A673 (cell line): ENCODE measurements around the gene PHC2. TPM values are rescaled to one million over a fixed set of nuclear protein-coding genes. Genes with fewer than 3 reads are reported as not detected.

Experiments used
- BruUV-seq: library from RNA; stranded (reverse); fragments of 400-500 nt; replicated peaks from 2 replicates; lab custom pipeline; 2021; lab: Mats Ljungman, UMichigan
- CTCF ChIA-PET: fragments of 300-600 bp; sonication (Branson Sonifier 250); formaldehyde crosslinking; loops from one replicate; lab custom pipeline; 2022; ENCODE audit warnings: antibody characterized with exemption; lab: Charles Lee
- POLR2A ChIA-PET: fragments of 300-600 bp; sonication (Branson Sonifier 250); formaldehyde crosslinking; loops from one replicate; lab custom pipeline; 2022; ENCODE audit warnings: antibody characterized with exemption; ENCODE audit not compliant: low non-redundant PET; lab: Charles Lee
- DNase-seq: peaks from one replicate; pipeline ENCODE4 v3.0.0-alpha.2; 2015; ENCODE audit warnings: low spot score
- H3K27ac ChIP-seq: fragments of 200-600 bp; sonication (generic); 2 replicates; pipeline ENCODE4 v1.5.1; 2016; ENCODE audit warnings: mixed run types, low read depth, mild to moderate bottlenecking, mixed read lengths, antibody characterized with exemption, low read length; ENCODE audit not compliant: poor library complexity, severe bottlenecking
- H3K27me3 ChIP-seq: fragments of 200-600 bp; sonication (generic); replicated peaks from 2 replicates; pipeline ENCODE4 v1.6.1; 2017; ENCODE audit warnings: mixed run types, low read depth, mild to moderate bottlenecking, mixed read lengths, antibody characterized with exemption, low read length; ENCODE audit not compliant: insufficient read depth, poor library complexity
- H3K36me3 ChIP-seq: fragments of 200-600 bp; sonication (generic); 2 replicates; pipeline ENCODE4 v1.6.1; 2016; ENCODE audit warnings: mixed run types, mild to moderate bottlenecking, mixed read lengths, antibody characterized with exemption, low read length; ENCODE audit not compliant: insufficient read depth, poor library complexity, severe bottlenecking
- H3K4me1 ChIP-seq: fragments of 200-600 bp; sonication (generic); 2 replicates; pipeline ENCODE4 v1.6.1; 2017; ENCODE audit warnings: mixed run types, mild to moderate bottlenecking, mixed read lengths, antibody characterized with exemption, low read length; ENCODE audit not compliant: insufficient read depth, poor library complexity, severe bottlenecking
- H3K4me3 ChIP-seq: fragments of 200-600 bp; sonication (generic); 2 replicates; pipeline ENCODE4 v1.5.1; 2016; ENCODE audit warnings: low read depth, mixed run types, mild to moderate bottlenecking, mixed read lengths, low read length; ENCODE audit not compliant: poor library complexity, severe bottlenecking
- H3K9me3 ChIP-seq: fragments of 200-600 bp; sonication (generic); 2 replicates; pipeline ENCODE4 v1.6.1; 2016; ENCODE audit warnings: mixed run types, low read depth, mild to moderate bottlenecking, mixed read lengths, antibody characterized with exemption, low read length; ENCODE audit not compliant: poor library complexity, severe bottlenecking
- CTCF ChIP-seq: fragments of 300-800, 200-600 bp; sonication (generic); conservative IDR thresholded peaks from 2 replicates; pipeline ENCODE4 v1.5.1; 2017; ENCODE audit warnings: low read depth, mild to moderate bottlenecking, antibody characterized with exemption, low read length, moderate library complexity, mixed read lengths
- EZH2 ChIP-seq: fragments of 200-600 bp; sonication (generic); IDR thresholded peaks from 2 replicates; pipeline ENCODE4 v1.6.1; 2017; ENCODE audit warnings: borderline replicate concordance, low read depth, mild to moderate bottlenecking, mixed read lengths, antibody characterized with exemption, low read length; ENCODE audit not compliant: poor library complexity, severe bottlenecking
- intact Hi-C: fragments of 100-400 bp; cut with micrococcal nuclease; formaldehyde crosslinking; loops from one replicate; pipeline ENCODE4 v1.10.0; 2022; ENCODE audit not compliant: unreplicated experiment
- total RNA-seq: library from RNA; stranded (reverse); gene quantifications from 2 replicates; pipeline ENCODE4 v1.2.3, GENCODE V29; 2021

PHC2 gene
- total RNA-seq, 1 experiment from 2014 or later: 136 TPM

GRCh38 chr1:33396188-33397124 is 34.4 kb downstream of the PHC2 start:
- TF ChIP-seq CTCF: no peak
- no peak for TF ChIP-seq EZH2
- Histone ChIP-seq H3K4me1 (peaks cover 35% of the 10 kb centered on the region), H3K27ac (no peak overlapping the region), H3K9me3 (no peaks in the 10 kb centered on the region), H3K4me3 (no peak overlapping the region), H3K36me3 (no peaks in the 10 kb centered on the region), H3K27me3 (no peaks in the 10 kb centered on the region)
- CTCF ChIA-PET: no interaction called here
- no peak for DNase-seq
- POLR2A ChIA-PET: no interaction called here
- no TSS peak for BruUV-seq
- intact Hi-C loops: no loop called here

DNA sequence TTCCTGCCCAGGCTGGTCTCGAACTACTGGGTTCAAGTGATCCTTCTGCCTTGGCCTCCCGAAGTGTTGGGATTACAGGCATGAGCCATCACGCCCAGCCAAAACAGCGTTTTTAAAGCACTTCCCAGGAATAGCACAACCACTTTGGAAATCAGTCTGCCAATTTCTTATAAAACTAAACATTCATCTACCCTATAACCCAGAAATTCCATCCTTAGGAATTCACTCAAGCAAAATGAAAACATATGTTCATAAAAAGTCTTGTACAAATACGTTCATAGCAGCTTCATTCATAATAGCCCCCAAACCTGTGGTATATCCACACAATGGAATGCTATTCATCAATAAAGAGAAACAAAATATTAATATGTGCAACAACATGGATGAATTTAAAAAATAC is 36.1 kb downstream of the PHC2 start:
- no peak overlapping the region for H3K4me3 ChIP-seq
- BruUV-seq: no TSS peak
- H3K36me3 ChIP-seq: no peaks in the 10 kb centered on the region
- no peaks in the 10 kb centered on the region for H3K9me3 ChIP-seq
- DNase-seq: no peak
- TF ChIP-seq EZH2 (no peak), CTCF (no peak)
- no peaks in the 10 kb centered on the region for H3K27me3 ChIP-seq
- H3K4me1 ChIP-seq: peaks cover 35% of the 10 kb centered on the region
- H3K27ac ChIP-seq: no peak overlapping the region
- intact Hi-C loops: no loop called here
- ChIA-PET CTCF (no interaction called here), POLR2A (no interaction called here)

DNA sequence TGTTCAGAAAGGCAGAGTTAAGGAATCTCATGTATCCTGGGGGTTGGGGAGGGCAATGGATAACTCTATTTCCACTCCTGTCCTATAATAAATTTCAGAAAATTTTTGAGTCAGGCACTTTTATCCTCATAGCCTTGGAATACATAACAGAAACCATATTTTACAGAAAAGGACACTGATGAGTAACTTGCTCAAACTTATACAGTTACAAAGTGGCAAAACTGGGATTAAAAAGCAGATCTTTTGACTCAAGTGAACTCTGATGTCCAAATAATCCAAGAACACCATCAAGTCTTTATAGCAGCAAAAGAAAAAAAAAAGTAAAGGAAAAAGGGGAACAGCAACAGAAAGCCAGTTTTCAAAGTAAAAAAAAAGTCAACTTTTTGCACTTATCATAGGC is 36.9 kb downstream of the PHC2 start:
- no peaks in the 10 kb centered on the region for H3K27me3 ChIP-seq
- no peaks in the 10 kb centered on the region for H3K36me3 ChIP-seq
- peaks cover 35% of the 10 kb centered on the region for H3K4me1 ChIP-seq
- no peak for DNase-seq
- intact Hi-C loops: no loop called here
- BruUV-seq: no TSS peak
- CTCF ChIA-PET: no interaction called here
- no peaks in the 10 kb centered on the region for H3K9me3 ChIP-seq
- no peak overlapping the region for H3K4me3 ChIP-seq
- no peak overlapping the region for H3K27ac ChIP-seq
- no peak for TF ChIP-seq EZH2
- no peak for TF ChIP-seq CTCF
- POLR2A ChIA-PET: no interaction called here
